Aorta (tissue), 5 donors: ENCODE results near the gene C6orf136. TPM values are rescaled to one million over a fixed set of nuclear protein-coding genes. Genes with fewer than 3 reads are reported as not detected.
A peak's percentile ranks its signal among the peaks of the same experiment; 100 is the strongest.

Experiments
- ATAC-seq: fragments of 200-7000 bp; cut with Tn5 transposase; one replicate; pipeline ENCODE4 v1.9.1; 2022; ENCODE audit warnings: moderate library complexity; ENCODE audit not compliant: low FRiP score
- DNase-seq, 2 donors: peaks; one replicate each; pipeline ENCODE4 v3.0.0-alpha.2; 2020
- H3K27ac ChIP-seq, 2 donors: one replicate each; pipeline ENCODE4 v1.5.1; 2013; ENCODE audit warnings: low read length in 2 of 2, mild to moderate bottlenecking in 2 of 2, moderate library complexity in 2 of 2, control low read depth in 1 of 2, inconsistent platforms in 1 of 2, low read depth in 1 of 2
- H3K27me3 ChIP-seq, 2 donors: one replicate each; pipeline ENCODE4 v1.6.1; 2013; ENCODE audit warnings: control low read depth in 1 of 2, low read length in 1 of 2, mild to moderate bottlenecking in 1 of 2, moderate library complexity in 1 of 2; ENCODE audit not compliant: insufficient read depth in 2 of 2, control insufficient read depth in 1 of 2
- H3K36me3 ChIP-seq, 2 donors: one replicate each; pipeline ENCODE4 v1.6.1; 2013; ENCODE audit warnings: control low read depth in 1 of 2, low read length in 1 of 2, mild to moderate bottlenecking in 1 of 2; ENCODE audit not compliant: insufficient read depth in 2 of 2, control insufficient read depth in 1 of 2
- H3K4me1 ChIP-seq, 2 donors: one replicate each; pipeline ENCODE4 v1.6.1; 2013; ENCODE audit warnings: low read length in 2 of 2, control low read depth in 1 of 2, mild to moderate bottlenecking in 1 of 2, moderate library complexity in 1 of 2; ENCODE audit not compliant: insufficient read depth in 2 of 2, control insufficient read depth in 1 of 2
- H3K4me3 ChIP-seq, 2 donors: one replicate each; pipeline ENCODE4 v1.5.1; 2013; ENCODE audit warnings: low read length in 2 of 2, control low read depth in 1 of 2, mild to moderate bottlenecking in 1 of 2
- H3K9me3 ChIP-seq: one replicate; pipeline ENCODE4 v1.6.1; 2013; ENCODE audit warnings: mild to moderate bottlenecking, low read length; ENCODE audit not compliant: control insufficient read depth
- WGBS, 2 donors: extraction: QIAGEN DNeasy Blood & Tissue Kit; methylation state at CpG; one replicate each; pipeline ENCODE4 v1.1.7; 2013; 5-methylcytosine and 5-hydroxymethylcytosine counted together
- intact Hi-C, 2 donors: fragments of 100-400 bp; cut with DNase I; formaldehyde crosslinking; loops; one replicate each; pipeline versions ENCODE4 v1.14.2 to v1.15.0; 2022
- polyA plus RNA-seq, 2 donors: library from polyadenylated mRNA; stranded (reverse); fragments of 200-250 nt; gene quantifications; one replicate each; pipeline ENCODE4 v1.2.3, GENCODE V29; 2013
- total RNA-seq, 2 donors: library from RNA; stranded (reverse); fragmentation: NEBNext Ultra II Directional; extraction: Animal tissue kit (Norgen Biotek cat#: 25700); gene quantifications; one replicate each; pipeline ENCODE4 v1.2.1, GENCODE V29; 2021
- donor health status: healthy with polysubstance abuse.
- donor health status: Bipolar disorder and iron deficiency.
- donor health status: DM: no; HTN: no; CAD: no.
- donor health status: DM: no; HTN: no; CAD: no.
- donor health status: DM: yes; HTN: yes; CAD: no.

C6orf136 gene
- total and polyA plus RNA-seq, 4 donors, result 9.7 to 21.0 (median 19.4) TPM

DNA sequence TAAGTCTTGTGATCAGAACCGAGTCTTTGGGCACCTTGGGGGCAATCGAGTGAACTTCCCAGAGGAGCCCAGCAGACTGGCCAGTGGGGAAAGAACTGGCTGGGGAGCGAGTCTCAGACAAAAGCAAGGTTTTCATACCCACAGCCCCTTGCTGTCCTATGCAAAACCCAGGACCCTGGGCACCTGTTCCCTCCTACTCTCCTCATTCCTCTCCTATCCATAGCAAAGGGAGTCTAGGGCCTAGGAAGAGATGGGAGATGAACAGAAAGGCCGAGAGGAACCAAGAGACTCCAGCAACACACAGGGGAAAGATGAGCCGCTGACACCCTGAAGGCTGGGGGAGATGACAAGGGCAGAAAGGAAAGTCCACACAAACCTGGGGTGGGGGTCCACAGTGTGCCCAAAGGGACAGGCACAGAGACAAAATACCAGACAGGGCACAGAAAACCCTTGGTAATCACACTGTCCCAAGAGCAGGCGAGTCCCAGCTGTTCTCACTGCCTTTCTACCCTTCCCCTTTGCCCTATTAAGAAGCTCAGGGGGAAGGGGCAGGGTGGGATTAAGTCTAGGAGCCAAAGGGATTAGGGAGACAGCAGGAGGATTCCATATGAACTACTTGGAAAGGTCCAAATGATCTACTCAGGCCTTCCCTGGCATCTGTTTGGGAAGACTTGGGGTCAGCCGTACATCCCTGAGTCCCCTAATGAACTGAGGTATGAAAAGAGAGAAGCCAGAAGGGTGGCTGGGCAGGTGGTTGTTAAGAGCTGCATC lies 33.0 kb downstream of the C6orf136 start:
- intact Hi-C loops, result loop anchor here (1.0 to 10.0 kb wide), 3 partner anchors 42 to 202 kb away; partner anchors contain the start of gene DDR1 (in 1 of the 2)
- Histone ChIP-seq H3K9me3 (no peaks in the 10 kb centered on the region), H3K4me1 (peaks cover 0 to 2% of the 10 kb centered on the region in 2 donors), H3K27ac (peak overlapping the region; percentile 44 to 45), H3K4me3 (no peak overlapping the region), H3K27me3 (no peaks in the 10 kb centered on the region), H3K36me3 (peaks cover 3 to 5% of the 10 kb centered on the region in 2 donors)
- ATAC-seq, result no peak
- DNase-seq, result peak in 1 of 2 donors; percentile 19
- WGBS, 2 donors, result 49 to 51% methylated on average over 7 of the region's 7 CpGs

DNA sequence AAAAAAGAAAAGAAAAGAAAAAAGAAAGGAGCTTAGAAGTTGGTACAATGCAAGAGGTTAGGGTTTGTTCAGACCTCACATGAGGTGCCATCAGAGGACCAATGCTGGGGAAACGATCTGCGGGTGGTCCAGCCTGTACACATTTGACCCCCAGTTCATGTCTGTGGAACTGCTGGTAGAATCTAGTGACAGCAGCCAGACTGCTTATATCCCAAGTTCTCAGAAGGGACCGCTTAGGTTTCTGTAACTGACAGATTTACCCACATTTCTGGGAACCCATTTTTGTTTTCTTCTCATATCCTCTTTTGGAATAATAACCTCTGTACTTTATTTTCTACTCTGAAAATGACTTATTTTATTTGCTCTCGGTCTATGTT lies 34.8 kb downstream of the C6orf136 start:
- ATAC-seq (no peak), DNase-seq (no peak)
- H3K4me3 ChIP-seq, result peak overlapping the region; percentile 17 to 28
- WGBS, 2 donors, result 2 to 4% methylated on average over 4 of the region's 4 CpGs
- H3K36me3 ChIP-seq, result peaks cover 3 to 4% of the 10 kb centered on the region in 2 donors
- H3K27ac ChIP-seq, result peak overlapping the region; percentile 15 to 81
- H3K9me3 ChIP-seq, result no peaks in the 10 kb centered on the region
- H3K27me3 ChIP-seq, result no peaks in the 10 kb centered on the region
- peaks cover 0 to 2% of the 10 kb centered on the region in 2 donors for H3K4me1 ChIP-seq
- intact Hi-C loops, result loop anchor here in 1 of 2 donors (1.0 to 5.0 kb wide), 3 partner anchors 36 to 201 kb away; partner anchors contain the start of genes DDR1 and MDC1

DNA sequence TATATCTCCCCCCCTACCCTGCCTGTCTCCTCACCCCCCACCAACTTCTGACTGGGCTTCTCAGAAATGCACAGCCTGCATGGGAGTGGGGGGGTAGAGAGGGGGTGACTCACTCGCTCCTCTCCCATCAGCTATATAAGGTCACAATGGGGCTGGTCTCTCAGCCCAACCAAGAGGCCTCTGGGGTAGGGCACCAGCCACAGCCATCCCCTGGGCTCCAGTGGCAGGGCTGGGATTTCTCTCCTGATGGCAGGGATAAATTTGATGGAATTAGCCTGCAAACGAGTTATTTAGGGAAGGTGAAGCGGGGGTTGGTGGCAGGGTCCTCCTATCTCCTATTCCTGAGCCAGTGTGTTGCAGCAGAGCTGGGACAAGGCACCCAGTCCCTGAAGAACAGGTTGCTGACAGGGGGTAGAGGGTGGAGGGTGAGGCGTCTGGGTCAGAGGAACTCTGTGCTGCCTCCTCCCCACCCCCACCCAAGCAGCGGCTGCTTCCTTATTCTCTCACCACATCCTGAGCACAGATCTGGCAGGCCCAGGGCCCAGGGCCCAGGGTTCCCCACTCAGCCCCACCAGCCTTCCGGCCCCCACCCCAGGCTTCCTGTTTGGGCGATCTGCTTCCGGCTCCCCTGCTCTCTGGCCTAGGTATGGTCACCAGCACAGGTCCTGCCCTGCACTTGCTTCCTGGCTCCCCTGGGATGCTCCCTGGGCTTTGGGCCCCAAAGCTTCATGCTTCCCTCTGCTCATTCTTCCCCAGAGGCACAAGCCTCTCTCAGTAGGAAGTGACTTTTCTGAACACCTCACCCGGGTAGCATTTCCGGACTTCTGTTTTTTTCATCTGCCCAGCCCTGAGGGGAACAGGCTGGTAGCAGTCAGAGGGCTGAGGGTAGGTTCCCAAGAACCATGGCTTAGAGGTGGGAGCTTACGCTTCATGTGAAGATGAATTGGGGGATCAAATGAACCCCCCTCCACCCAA lies 35.5 kb downstream of the C6orf136 start:
- Histone ChIP-seq H3K27me3 (no peaks in the 10 kb centered on the region), H3K9me3 (no peaks in the 10 kb centered on the region), H3K4me3 (peak overlapping the region; percentile 31 to 82), H3K36me3 (peaks cover 1 to 3% of the 10 kb centered on the region in 2 donors), H3K27ac (peak overlapping the region; percentile 84 to 96), H3K4me1 (peaks cover 0 to 2% of the 10 kb centered on the region in 2 donors)
- peak; percentile 74 for ATAC-seq
- 1 to 2% methylated on average over 11 of the region's 11 CpGs for WGBS, 2 donors
- peak; percentile 92 to 94 for DNase-seq
- intact Hi-C loops, result loop anchor here in 1 of 2 donors (1.0 to 5.0 kb wide), 3 partner anchors 35 to 200 kb away; partner anchors contain the start of genes DDR1 and MDC1

DNA sequence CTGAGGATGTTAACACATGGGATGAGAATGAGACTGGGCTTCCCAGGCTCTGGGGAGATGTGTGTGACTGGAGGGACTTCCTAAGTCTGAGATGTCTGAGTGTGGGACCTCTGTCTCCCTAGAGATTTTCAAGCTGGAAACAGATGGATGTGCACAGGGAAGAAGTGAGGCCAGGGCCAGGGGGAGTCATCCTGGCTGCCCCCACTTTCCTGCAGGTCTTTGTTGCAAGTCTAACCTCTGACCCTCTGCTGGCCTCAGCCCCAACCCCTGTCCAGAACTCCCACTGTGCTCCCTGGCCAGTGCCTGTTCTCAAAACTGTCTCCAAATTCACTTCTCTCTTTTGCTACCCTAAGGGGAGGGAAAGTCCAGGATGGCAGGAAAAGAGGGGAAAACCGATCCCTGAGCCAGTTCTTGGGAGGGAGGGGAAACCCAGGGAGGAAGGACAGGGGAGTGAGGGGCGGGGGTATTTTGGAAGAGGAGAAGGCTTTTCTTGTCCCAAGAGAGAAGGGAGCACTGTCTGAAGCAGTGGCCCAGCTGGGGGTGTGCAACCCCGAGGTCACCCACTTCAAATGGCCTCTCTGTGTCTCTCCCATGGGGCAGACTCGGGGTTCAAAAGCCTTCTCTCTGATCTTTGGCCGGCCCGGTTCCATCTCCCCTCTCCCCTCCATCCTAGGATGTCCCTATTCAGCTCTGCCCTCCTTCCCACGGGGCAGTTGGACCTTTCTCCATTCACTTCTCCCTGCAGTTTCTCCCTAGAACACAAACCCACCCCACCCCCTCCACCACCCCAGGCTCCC lies 36.4 kb downstream of the C6orf136 start:
- Histone ChIP-seq H3K27me3 (no peaks in the 10 kb centered on the region), H3K36me3 (peaks cover 1 to 3% of the 10 kb centered on the region in 2 donors), H3K4me1 (peaks cover 0 to 2% of the 10 kb centered on the region in 2 donors), H3K27ac (peak overlapping the region; percentile 84 to 96), H3K9me3 (no peaks in the 10 kb centered on the region), H3K4me3 (peak overlapping the region; percentile 31 to 82)
- no peak for ATAC-seq
- intact Hi-C loops, result loop anchor here in 1 of 2 donors (5.0 kb wide), 1 partner anchor 199 kb away; the partner anchor contains the start of gene DDR1
- DNase-seq, result peak in 1 of 2 donors; percentile 56
- 2 to 4% methylated on average over 7 of the region's 7 CpGs for WGBS, 2 donors

DNA sequence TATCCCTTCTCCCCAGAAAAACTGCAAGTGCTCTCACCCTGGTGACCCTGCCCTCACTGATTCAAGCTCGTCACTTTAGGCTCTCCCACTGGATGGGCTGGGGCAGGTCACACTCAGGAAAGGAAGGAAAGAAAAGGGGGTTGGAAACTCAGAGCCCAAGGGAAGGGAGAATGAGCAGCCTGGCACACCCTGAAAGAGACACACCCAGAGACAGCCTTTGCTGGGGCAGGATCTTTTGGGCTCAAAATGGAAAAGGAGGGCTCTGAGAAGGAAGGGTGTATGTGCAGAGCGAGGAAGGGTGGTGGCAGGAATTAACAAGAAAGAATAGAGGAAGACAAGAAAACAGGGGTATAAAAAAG lies 37.0 kb downstream of the C6orf136 start:
- Histone ChIP-seq H3K4me3 (peak overlapping the region; percentile 31 to 82), H3K9me3 (no peaks in the 10 kb centered on the region), H3K27ac (peak overlapping the region; percentile 37 to 84), H3K27me3 (no peaks in the 10 kb centered on the region), H3K4me1 (peaks cover 0 to 2% of the 10 kb centered on the region in 2 donors), H3K36me3 (peaks cover 0 to 3% of the 10 kb centered on the region in 2 donors)
- 0 to 1% methylated on average over 2 of the region's 2 CpGs for WGBS, 2 donors
- DNase-seq, result no peak
- ATAC-seq, result no peak
- intact Hi-C loops, result loop anchor here in 1 of 2 donors (5.0 kb wide), 1 partner anchor 198 kb away; the partner anchor contains the start of gene DDR1

DNA sequence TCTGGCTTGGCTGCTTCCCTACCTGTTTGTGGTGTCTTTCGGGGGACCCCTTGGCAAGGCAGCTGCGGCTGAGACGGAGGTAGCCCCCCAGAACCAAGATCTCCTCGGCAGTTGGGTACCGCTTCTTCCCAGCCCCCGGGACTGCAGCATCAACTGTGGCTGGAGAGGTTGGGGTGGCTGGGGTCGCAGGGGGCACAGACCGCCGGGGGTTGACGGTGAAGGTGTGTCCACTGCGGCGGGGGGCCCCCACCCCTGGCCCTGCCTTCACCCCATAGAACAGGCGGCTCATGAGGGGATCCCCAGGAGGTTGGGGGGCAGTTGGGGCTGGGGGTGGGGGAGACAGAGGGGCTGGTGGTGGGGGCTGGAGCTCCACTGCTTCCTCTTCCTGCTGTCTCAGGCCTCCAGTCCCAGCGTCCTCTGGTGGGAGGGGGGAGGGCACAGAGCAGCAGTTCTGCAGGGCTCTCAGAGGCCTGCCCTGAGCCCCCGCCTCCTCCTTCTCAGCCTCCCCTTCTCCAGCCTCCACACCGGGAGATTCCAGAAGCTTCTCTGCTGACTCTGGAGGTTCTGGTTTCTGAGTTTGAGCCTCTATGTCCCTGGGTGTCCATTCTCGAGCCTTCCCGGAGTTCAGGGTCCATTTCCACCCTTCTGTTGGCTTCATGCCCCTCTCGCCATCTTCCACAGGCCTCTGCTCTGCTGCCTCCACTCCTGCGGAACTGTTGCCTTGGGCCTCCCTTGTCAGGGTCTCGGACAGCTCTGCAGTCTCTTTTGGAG lies 37.6 kb downstream of the C6orf136 start:
- H3K4me1 ChIP-seq, result no peaks in the 10 kb centered on the region
- H3K36me3 ChIP-seq, result peaks cover 0 to 3% of the 10 kb centered on the region in 2 donors
- no peaks in the 10 kb centered on the region for H3K27me3 ChIP-seq
- intact Hi-C loops, result loop anchor here in 1 of 2 donors (5.0 kb wide), 1 partner anchor 198 kb away; the partner anchor contains the start of gene DDR1
- ATAC-seq, result no peak
- 4 to 5% methylated on average over 18 to 21 of the region's 21 CpGs for WGBS, 2 donors
- no peaks in the 10 kb centered on the region for H3K9me3 ChIP-seq
- peak; percentile 79 to 90 for DNase-seq
- H3K27ac ChIP-seq, result peak overlapping the region; percentile 37 to 84
- peak overlapping the region; percentile 31 to 82 for H3K4me3 ChIP-seq

DNA sequence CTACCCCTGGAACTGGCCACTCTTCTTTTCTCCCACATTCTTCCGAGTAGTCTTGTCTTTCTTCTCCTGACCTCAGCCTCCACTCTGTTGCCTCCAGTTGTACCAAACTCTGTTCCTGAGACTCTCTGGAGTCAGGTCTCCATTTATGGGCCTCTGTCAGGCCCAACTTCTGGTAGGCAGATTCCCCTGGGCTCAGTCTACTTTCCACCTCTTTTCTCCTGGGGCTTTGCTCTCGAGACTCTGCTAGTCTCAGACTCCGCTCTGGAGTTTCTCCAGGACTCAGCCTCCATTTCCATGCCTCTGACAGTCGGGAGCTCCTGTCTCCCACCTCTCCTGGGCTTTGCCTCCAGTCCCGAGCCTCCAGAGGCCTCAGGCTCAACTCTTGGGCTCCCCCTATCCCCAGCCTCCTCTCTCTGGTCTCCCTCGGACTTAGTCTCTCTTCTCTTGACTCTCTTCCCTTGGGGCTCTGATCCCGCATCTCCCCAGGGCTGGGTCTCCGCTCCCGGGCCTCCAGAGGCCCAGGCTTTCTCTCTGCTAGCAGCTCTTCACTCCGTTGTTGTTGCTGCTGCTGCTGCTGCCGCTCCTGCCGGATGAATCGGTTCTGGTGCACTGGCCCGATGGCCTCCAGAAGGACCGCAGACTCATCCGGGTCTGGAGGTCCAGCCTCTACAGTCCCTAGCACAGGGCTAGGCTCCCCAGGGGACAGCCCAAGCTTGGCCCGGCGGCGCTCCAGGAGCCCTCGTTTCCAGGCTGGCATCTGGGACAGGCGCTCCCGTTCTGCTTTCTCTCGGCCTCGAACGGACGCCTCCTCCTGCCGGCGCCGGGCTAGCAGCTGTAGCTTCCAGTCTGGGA lies 38.5 kb downstream of the C6orf136 start:
- intact Hi-C loops, result loop anchor here (2.0 kb wide), 2 partner anchors 35 to 69 kb away; partner anchors contain the start of genes MRPS18B (in 1 of the 2), PPP1R10 (in 1 of the 2) and TUBB (in 1 of the 2)
- Histone ChIP-seq H3K9me3 (no peaks in the 10 kb centered on the region), H3K27ac (peak overlapping the region; percentile 30 to 80), H3K36me3 (no peaks in the 10 kb centered on the region), H3K27me3 (no peaks in the 10 kb centered on the region), H3K4me1 (no peaks in the 10 kb centered on the region), H3K4me3 (peak overlapping the region; percentile 31 to 82)
- DNase-seq (peak; percentile 66 to 78), ATAC-seq (no peak)
- 6% methylated on average over 29 of the region's 29 CpGs for WGBS, 2 donors
